Kasumi-1 (cell line): ENCODE results near the gene FNDC11.

Source experiments
- DNase-seq, 2 experiments: peaks; one replicate each; lab custom pipeline; 2025; lab: John Stamatoyannopoulos, UW

The FNDC11 gene

DNA sequence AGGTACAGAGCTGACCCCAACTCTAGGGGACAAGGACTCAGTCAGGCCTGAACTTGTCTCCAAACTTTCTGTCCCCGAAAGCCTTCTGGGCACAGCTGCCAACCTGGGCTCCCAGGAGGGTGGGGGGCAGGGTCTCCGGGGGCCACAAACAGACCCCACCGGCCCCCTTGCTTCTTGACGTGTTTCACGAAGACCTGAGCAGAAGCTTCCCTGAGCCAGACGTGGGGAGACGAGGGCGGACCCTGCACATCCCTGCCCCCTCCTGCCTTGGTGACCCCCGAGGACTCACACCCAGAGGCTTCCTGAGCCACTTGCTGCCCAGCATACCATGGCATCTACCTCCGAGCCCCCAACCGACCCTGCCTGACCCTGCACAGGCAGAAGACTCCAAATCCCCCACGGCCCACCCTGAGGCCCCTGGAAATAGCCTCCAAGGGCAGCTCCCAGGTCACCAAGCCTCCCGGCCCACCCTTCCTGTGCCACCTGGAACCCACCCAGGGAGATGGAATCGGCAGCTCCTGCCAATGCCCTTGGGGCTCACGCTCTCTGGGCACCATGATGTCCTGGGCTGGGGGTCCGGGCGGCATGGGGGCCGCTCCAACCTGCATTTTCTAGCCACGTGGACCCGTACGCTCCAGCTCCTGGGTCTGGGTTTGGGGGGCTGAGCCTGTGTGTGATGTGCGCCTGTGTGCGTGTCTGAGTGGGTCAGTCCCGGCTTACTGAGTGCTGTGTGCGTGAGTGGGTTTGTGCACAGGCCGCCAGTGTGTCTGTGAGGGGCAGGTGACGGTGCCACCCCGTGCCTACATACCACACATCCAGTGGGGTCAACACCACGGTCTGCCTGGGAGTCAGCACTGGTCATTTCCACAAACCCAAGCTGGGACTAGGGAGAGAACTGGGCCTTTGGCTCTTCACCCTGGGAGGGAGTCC, 14.3 kb upstream of the FNDC11 start:
- DNase-seq = no peak

GRCh38 chr20:63540417-63541186, 13.4 kb upstream of the FNDC11 start:
- DNase-seq = no peak

GRCh38 chr20:63541371-63541770, 12.6 kb upstream of the FNDC11 start:
- no peak for DNase-seq

DNA sequence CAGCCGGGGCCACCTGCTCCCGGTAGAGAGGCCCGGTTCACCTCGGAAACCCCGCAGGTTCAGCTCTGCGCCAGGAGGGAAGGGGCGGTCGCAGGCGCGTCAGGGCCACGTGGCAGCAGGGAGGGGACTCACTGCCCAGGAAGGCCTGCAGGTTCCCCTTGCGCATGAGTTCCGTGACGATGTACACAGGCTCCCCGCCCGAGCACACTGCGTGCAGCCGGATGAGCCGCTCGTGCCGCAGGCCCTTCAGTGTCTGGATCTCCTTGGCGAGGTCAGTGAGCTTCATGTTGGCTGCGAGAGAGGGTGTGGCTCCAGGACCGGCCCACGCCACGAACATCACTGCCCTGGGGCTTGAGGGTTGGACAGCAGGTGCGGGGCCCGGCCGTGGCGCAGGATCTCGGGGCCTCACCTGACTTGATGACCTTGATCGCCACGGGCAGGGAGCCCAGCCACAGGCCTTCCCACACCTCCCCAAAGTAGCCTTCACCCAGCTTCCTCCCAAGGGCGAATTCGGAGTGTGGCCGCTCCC, 11.9 kb upstream of the FNDC11 start:
- no peak for DNase-seq

- no peak for DNase-seq
These were observed 11.3 kb upstream of the FNDC11 start for GRCh38 chr20:63542696-63543095.

GRCh38 chr20:63543131-63543530, 10.8 kb upstream of the FNDC11 start:
- DNase-seq = no peak

GRCh38 chr20:63543733-63544132, 10.2 kb upstream of the FNDC11 start:
- DNase-seq = no peak

DNA sequence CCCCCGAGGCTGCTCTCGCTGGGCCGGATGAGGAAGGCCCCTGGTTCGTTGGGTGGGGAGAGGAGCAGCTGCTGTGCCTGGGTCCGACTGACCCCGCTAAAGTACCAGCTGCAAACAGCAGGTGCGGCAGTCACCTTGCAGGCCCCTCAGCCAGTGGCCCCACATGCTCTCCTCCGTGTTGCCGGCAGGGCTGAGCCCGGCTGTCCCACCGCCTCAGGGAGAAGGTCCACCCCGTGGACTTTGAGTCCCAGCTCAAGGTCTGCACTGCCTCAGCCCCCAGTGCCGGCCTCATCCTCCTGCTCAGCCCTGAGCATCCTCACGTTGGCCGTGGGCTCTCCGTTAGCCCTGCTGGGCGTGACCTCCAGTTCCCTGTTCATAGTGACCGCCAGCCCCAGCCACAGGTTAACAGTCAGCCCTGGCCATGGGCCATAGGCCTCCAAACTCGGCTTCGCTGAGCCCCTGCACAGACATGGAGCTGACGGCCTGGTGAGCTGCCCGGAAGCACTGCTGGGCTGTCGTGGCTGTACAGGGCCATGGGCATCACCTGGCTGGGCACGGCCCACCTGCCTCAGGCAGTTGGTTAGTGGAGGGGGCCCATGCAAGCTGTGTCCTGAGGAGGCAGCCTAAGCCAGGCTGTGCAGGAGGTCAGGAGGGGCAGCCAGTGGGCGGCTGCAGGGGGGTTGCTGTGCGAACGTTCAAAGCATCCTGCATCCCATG, 9.6 kb upstream of the FNDC11 start:
- no peak for DNase-seq

DNA sequence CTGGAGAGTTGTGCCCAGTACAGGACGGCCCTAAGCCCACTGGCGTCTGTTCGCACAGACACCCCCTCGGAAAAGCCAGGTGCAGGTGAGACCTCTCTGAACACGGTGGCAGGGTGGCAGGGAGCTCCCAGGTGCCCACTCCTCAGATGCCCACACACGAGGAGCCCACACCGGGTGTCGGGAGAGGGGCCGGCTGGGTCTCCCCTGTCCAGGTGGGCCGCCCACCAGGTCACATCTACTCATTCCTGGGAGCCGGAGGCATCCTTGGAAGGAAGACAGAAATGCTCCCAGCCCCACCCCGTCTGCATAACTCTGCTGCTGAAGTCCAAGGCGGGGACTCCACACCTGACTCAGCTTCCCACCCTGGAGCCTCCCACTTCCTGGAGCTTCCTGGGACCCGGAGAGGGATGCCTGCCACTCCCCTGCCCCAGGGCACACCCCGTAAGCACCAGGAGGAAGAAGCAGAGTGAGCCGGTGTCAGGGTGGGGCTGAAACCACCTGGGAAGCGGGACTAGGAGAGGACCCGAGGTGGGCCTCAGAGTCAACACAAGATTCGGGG, 8.9 kb upstream of the FNDC11 start:
- DNase-seq = no peak

DNA sequence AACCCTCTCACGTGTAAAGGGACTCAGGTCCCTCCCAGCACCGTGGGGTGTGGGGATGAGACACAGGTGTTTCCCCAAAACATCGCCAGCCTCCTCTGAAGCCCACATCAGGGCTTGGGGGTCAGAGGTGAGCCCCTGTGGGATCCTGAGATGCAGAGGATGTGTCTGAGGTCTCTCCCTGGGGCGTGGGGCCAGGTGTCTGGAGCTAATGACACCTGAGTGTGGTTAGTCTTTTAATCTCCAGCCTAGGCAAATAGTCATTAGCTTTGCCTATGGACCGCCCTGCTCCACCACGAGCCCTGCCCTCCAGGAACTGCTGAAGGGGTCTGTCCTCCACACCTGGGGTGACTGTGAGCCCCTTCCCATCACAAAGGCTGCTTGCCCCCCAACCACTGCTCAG, 8.1 kb upstream of the FNDC11 start:
- DNase-seq = no peak

- no peak for DNase-seq
These were observed 7.6 kb upstream of the FNDC11 start for GRCh38 chr20:63546256-63546955.

DNA sequence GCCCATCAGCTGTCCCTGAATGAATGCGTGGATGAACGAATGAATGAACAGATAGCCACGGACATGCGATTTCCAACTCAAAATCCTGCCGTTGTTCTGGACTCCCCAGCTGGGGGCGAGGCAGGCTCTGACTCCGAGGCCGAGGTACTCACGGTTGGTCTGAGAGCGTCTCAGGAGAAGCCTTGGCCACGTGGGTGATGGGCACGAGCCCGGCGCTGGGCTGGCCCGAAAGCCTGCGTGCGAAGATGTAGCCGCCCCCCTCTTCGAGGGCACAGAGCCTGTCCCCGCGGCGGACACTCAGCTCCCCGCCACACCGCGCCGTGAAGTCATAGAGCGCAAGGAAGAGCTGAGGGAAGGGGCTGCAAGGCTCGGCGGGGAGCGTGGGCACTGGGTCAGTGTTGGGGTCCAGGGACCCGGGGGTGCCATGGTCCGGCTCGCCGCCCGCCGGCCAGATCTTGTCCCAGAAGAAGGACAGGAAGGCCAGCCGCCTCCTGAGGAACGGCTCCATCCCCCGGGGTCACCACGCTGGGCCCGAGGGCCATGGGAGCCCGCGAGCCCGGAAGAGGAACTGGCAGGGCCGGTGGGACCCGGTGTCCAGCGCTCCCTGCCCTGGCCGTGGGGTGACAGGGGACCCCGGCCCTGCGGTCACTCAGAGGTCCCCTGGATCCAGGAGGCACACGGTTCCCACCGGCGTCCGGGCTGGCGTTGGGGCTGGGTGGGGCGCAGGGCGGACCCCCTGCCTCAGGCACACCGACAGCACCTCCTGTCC, 6.8 kb upstream of the FNDC11 start:
- no peak for DNase-seq

DNA sequence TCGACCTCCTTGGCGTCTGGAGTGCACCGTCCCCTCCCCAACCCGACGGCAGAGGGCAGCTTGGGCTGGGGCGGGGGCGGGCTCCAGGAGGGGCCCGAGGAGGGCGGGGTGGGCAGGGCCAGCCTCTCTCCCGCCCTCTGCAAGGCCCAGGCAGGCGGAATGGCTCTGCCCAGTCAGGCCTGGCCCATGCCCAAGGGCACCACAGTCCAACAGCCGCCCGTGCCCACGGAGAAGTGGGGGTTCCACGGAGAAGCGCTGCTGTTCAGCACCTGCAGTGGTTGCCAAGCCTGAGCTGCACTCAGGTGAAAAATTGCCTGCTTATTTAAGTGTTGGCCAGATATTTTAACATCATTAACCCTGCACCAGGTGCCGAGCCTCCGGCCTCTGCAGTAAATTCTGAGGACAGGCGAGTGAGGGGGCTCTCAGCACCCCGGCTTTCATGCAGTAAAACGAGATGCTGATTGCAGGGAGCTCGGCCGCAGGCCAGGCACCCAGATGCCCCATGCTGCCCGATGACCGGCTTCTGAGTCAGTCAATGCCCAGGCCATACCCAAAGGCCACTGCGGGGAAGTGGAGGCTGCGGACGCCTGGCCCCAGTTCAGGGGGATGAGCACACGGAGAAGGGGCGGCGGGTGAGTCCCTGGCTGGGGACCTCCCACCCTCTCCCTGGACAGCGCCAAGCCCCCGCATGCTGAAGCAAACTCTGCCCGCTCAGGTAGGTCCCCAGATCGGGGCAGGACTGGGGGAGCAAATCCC, 6.1 kb upstream of the FNDC11 start, which contains the start of gene SRMS:
TSS of gene SRMS (minus strand) at position 25 of the 756 bp plus-strand sequence. CDS start 286 bp downstream, outside the sequence.
- DNase-seq = no peak

DNA sequence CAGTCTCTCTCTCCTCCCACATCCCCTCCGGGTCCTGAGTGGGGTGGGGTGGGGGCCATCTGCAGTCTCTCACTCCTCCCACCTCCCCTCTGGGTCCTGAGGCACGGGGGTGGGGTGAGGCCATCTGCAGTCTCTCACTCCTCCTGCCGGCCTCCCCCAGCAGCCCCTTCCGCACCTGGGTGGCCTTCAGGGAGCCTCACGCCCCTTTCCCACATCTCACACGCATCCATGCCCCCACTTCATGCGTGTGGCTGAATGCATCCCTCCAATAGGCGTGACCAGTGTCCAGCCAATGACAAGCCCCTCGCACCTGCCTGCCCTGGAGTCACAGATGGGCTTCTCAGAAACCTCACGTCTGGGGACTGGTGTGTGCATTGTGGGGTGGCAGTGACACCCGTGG, 5.4 kb upstream of the FNDC11 start:
- no peak for DNase-seq

DNA sequence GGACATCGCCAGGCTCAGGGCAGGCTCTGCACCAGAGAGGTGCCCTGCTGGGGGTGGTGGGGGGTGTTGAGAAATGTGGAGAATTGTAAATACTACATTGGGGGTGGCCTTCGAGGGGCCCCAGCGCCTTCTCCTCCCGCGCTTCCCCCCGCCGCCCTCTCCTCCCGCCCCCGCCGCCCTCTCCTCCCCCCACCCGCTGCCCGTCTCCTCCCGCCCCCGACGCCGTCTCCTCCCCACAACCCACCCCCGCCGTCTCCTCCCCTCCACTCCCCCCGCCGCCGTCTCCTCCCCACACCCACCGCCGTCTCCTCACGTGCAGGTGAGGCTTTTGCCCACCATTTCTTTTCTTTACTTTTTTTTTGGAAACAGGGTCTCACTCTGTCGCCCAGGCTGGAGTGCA, 4.9 kb upstream of the FNDC11 start:
- no peak for DNase-seq

- DNase-seq = no peak
These were observed 4.2 kb upstream of the FNDC11 start for GRCh38 chr20:63549679-63550282.

DNA sequence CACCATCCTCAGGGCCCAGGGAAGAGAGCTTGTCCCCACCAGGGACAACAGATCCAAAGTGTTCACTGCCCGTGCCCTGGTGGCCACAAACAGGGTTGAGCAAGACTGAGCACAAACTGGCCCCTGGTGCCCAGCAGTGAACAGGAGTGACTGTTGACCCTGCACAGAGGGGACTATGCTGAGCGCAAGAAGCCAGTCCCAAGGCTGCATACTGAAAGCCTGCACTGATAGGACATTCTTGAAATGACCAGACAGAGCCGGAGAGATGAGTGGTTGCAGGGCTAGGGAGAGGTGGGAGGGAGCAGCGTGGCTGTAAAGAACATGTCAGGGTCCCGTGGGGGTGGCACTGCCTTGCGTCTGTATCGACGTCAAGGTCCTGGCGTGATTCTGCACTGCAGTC, 2.9 kb upstream of the FNDC11 start:
- DNase-seq = no peak

DNA sequence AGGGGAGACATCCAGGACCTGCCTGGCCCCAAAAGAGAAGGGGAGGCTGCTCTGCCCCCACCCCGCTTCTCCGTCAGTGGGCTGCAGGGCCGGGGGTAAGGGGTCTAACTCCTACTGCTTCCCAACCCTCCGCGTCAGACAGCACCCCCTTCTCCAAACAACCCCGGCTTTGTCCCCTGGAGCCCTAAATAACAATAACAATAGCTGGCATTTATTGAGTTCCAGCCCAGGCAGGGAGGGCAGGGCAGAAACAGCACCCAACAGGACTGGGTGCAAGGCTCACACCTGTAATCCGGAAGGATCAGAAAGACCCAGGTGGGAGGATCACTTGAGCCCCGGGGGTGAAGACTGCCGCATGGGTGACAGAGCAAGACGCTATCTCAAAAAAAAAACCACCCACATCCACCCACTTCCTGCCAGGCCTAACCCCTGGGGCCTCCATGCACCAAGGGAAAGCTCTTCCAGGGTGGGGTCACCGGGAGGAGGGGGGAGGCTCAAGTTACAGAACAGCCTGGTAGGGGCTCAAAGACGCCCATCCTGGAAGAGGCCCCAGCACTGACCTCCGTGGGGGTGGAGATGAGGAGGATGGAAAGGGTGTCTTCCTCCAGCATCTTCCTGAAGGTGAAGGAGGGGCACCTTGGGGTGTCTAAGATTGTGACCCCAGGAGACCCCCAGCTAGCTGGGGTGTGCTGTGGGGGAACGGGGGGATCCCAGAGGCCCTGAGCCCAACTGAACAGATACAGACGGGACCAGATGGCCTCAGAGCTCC, 1.3 kb upstream of the FNDC11 start:
- DNase-seq = peak; percentile 36 to 52
